Measurements from ENCODE around the gene AFF1. TPM values are rescaled to one million over a fixed set of nuclear protein-coding genes. Genes with fewer than 3 reads are reported as not detected.
"Not testable (repeated sequence)": the region's sequence is repeated elsewhere in the genome, so short reads cannot be mapped to it uniquely, and the experiment has no call there.

The AFF1 gene
- polyA plus RNA-seq, 12 donors, result 12.8 to 36.0 (median 23.1) TPM; not detected in 1

GRCh38 chr4:87133183-87133582 is 198.4 kb downstream of the AFF1 start:
- DNase-seq, result no peak

GRCh38 chr4:87134122-87134521 is 199.3 kb downstream of the AFF1 start:
- DNase-seq, result no peak

GRCh38 chr4:87141428-87141827 is 206.6 kb downstream of the AFF1 start:
- DNase-seq, result no peak

- no peak for DNase-seq
These were observed 209.5 kb downstream of the AFF1 start for GRCh38 chr4:87144356-87144755.

DNA sequence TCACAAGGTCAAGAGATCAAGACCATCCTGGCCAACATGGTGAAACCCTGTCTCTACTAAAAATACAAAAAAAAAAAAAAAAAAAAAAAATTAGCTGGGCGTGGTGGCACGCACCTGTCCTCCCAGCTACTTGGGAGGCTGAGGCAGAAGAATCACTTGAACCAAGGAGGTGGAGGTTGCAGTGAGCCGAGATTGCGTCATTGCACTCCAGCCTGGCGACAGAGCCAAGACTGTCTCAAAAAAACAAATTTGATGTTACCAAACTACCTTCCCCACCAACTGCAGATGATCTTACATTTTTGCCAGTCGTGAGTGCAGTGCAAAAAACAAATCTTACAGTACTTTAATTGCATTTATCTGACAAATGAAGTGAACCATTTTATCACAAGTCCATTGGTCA is 211.1 kb downstream of the AFF1 start:
- DNase-seq, result not testable (repeated sequence)

DNA sequence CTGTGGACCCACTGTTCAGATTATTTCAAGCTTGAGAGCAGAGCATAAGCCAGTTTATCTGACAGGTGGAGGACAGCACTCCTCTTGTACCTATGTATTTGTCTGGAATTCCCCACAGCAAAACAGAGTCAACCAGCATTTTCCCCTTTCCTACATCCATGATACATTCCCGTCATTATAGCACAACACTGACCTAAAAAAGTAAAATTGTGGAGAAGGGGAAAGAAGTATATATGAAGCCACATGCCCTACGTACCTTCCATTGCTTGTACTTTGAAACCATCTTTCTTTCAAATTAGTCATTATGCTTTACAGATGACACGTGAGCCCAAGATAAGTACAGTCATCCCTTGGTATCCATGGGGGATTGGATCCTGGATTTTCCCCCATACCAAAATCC is 212.3 kb downstream of the AFF1 start:
- no peak for DNase-seq

DNA sequence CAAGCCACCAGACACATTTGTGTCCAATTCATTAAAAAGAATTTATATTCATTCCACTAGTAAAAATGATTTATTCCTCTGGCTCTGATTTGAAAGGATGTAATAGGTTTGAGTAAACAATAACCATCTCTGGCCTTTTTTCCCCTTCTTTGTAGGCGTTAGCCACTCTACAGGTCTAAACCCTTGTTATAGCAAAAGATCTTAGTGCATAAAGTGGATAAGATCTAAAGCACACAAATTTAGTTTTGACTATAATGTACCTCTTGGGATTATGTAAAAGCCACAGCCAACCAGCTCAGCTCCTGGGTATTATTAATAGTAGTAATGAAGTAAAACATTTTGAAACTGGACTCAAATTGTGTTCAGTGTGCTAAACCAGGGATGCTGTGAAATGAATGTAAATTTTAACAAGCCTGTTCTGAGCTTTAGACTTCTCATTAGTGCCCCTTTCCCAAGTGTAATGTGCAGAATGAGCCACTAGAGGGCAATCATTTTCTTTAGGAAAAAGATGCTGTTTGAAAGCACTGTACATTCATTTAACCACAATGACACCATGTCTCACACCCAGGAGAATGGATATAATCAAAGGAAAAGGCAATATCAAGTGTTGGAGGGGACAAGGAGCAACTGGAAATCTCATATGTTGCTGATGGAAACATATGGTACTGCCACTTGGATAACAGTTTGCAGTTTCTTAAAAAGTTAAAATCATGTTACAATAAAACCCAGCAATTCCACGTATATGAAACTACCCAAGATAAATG is 215.9 kb downstream of the AFF1 start:
- DNase-seq, result peak; percentile 77

DNA sequence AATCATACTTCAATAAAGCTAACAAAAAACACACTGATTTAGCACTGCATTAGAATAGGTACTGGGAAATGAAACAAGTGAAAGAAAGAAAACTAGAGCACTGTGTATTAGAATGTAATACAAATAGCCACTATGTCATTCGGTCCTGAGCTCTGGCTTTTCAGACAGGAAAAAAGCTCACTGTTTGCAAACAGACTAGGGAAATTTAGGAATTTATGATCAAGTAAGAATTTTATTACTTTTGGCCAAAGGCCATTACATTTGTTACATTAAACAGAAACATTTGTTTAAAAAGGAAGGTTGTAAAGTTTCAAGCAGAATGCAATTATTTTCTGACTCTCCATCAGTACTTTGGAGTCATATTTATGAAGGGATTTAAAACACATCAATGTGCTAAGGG is 216.9 kb downstream of the AFF1 start:
- DNase-seq, result no peak

DNA sequence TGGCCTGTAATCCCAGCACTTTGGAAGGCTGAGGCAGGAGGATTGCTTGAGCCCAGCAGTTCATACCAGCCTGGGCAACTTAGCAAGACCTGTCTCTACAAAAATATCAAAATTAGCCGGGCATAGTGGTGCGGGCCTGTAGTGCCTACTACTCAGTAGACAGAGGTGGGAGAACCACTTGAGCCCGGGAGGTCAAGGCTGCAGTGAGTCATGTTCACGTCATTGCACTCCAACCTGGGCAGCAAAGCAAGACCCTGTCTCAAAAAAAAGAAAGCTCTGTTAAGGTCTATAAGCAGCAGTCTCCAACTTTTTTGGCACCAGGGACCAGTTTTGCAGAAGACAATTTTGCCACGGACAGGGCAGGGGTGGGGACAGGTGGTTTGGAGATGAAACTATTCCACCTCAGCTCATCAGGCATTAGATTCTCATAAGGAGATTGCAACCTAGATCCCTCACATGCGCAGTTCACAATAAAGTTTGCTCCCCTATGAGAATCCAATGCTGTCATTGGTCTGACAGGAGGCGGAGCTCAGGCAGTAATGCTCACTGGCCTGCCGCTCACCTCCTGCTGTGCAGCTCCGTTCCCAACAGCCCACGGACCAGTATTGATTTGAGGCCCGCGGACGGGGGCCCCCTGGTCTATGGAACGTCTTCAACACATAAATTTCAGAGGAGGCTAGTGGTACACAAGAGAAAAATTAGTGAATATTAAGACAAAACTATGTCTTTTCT is 217.7 kb downstream of the AFF1 start:
- no peak for DNase-seq

DNA sequence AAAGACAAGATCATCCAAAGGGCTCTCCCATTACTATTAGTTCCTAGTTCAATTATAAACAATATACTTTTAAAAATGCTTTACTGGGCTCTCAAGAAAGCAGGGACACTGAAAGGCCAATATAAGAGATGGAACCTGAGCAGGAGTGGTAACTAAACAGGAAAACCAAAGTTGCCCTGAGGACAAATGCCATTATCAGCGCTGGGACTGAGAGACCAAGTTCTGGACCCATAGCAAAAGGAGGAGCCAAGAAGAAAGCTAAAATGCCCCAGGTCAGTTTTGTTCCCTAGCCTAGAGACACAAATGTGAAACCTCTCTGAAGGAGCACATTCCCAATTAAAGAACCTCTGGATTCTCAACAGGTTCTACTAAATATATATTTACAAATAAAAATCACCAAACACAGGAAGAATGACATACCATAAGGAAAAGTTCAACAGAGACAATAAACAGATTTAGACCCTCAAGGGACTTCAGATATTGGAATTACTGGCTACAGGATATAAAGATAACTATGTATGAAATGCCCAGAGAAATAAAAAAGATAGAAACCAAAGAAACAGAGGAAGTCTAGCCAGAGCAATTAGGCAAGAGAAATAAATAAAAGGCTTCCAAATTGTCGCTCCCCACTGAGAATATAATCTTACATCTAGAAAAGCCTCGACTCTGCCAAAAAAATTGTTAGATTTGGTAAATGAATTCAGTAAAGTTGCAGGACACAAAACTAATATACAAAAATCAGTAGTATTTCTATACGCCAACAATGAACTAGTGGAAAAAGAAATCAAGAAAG is 218.5 kb downstream of the AFF1 start:
- DNase-seq, result no peak

GRCh38 chr4:87165892-87166291 is 231.1 kb downstream of the AFF1 start:
- DNase-seq, result no peak

DNA sequence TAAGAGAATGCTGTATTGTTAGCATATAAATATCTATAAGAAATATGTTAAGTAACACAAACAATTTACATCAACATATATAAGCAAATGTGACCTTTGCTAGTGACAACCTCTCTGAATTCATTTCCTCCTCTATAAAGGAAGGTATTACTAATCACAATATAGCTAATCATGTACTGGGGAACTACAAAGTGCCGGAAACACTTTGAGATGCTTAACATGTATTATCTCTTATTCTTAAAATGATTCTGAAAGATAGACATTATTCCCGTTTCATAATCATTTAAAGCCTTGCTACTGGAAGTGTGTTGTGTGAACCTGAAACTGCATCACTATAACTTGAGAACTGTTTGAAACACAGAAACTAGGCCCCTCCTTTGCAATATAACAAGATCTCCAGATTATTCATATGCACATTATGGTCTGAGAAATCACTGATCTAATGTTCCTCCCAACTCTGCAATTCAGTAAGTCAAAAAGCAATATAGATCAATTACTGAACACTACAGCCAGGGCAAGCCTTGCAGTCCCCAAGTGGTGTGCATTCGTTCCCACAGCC is 231.6 kb downstream of the AFF1 start:
- no peak for DNase-seq

- no peak for DNase-seq
These were observed 237.1 kb downstream of the AFF1 start for GRCh38 chr4:87171944-87172343.

DNA sequence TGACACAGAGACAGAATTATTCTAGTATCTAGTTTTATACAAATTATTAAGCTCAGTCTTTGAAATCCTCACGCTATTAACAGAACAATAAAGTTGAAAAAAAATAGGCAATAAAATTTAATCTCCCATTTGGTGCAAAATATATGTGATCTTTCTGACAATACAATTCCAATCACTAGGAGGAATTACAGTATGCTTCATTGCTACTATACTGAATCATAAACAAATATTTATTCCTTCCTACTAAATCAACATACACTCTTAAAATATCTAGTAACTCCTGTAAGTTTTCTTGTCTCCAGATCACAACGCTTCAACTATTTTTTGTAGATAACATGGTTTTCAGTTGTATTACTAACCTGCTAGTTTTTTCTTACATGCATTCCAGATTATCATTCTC is 239.9 kb downstream of the AFF1 start:
- DNase-seq, result no peak

DNA sequence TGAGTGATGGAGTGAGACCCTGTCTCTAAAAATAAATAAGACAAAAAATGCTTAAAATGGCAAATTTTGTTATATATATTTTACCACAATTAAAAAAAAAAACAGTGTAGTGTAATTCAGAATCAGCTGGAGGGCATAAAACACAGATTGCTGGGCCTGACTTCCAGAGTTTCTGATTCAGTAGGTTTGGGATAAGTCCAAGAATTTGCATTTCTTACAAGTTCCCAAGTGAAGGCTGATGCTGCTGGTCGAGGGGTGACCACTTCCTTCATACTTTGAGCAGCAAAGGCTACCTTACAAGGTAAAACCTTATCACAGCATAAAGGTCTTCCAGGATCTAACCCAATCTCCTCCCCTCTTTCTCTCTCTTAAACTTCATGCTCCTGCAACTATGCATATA is 244.9 kb downstream of the AFF1 start:
- no peak for DNase-seq

DNA sequence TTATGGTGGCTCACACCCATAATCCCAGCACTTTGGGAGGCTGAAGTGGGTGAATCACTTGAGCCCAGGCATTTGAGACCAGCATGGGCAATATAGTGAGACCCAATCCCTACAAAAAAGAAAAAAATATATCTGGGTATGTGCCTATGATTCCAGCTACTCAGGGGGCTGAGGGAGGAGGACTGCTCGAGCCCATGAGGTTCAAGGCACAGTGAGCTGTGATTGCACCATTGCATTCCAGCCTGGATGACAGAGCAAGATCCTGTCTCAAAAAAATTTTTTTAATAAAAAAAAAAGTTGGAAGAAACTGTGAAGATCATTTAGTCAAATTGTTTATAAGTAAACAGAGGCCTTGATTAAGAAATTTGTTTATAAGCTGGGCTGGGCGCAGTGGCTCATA is 246.0 kb downstream of the AFF1 start:
- DNase-seq, result no peak

- no peak for DNase-seq
These were observed 250.5 kb downstream of the AFF1 start for GRCh38 chr4:87185146-87185870.

GRCh38 chr4:87188048-87188447 is 253.2 kb downstream of the AFF1 start:
- DNase-seq, result peak; percentile 35

DNA sequence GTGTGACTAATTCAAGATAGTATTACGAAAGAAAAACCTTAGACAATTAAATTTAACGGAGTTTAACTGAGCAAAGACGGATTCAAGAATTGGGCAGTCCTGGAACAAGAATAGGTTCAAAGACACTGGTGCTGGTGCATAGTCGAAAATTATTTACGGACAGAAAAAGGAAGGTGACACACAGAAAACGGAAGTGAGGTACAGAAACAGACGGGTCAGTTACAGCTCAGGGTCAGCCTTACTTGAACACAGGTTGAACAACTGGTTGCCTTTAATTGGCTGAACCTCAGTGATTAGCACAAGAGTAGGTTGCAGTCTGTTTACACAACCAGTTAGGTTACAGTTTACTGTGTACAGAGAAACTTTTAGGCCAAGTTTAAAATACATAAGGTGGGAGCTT is 254.1 kb downstream of the AFF1 start:
- no peak for DNase-seq
